HepG2 (cell line): ENCODE data around the gene MVK. TPM values are rescaled to one million over a fixed set of nuclear protein-coding genes. Genes with fewer than 3 reads are reported as not detected.
A peak's percentile ranks its signal among the peaks of the same experiment; 100 is the strongest.

Experiments used
- ATAC-seq: fragments of 200-7000 bp; cut with Tn5 transposase; 3 replicates; pipeline ENCODE4 v1.9.1; 2020; ENCODE audit warnings: mild to moderate bottlenecking, moderate library complexity
- BruUV-seq: library from RNA; stranded (reverse); fragments of 400-500 nt; replicated peaks from 2 replicates; lab custom pipeline; 2021; lab: Mats Ljungman, UMichigan
- CTCF ChIA-PET: fragments of 300-600 bp; formaldehyde crosslinking; extraction: SDS; loops from one replicate; lab custom pipeline; 2021; ENCODE audit warnings: low total read pairs, inconsistent platforms, low intra/inter-chr PET ratio; lab: Yijun Ruan, JAX
- POLR2A ChIA-PET: fragments of 350-600 bp; sonication (Branson Sonifier 250); formaldehyde crosslinking; loops from one replicate; lab custom pipeline; 2020; ENCODE audit warnings: antibody characterized with exemption, inconsistent platforms; lab: Yijun Ruan, JAX
- DNase-seq: peaks from one replicate; pipeline ENCODE4 v3.0.0-alpha.2; 2015; ENCODE audit warnings: low spot score
- FAIRE-seq: peaks from 3 replicates; lab custom pipeline; 2011; peaks lifted over from hg19 to GRCh38; lab: Jason Lieb, UNC
- H2AFZ ChIP-seq: one replicate; pipeline ENCODE4 v1.6.1; 2011; ENCODE audit warnings: low read length, inconsistent platforms
- H3K27ac ChIP-seq: fragments of 300-600 bp; 3 replicates; pipeline ENCODE4 v1.8.0; 2011; ENCODE audit warnings: mixed run types, mild to moderate bottlenecking, mixed read lengths, low read length, inconsistent platforms; ENCODE audit not compliant: insufficient read depth; ENCODE audit errors: extremely low read length
- H3K27me3 ChIP-seq, 2 experiments: fragments of 200-600 bp in 1 of 2; 2 replicates in 1 of 2; 3 replicates in 1 of 2; pipeline versions ENCODE4 v1.6.0 to v1.8.0; 2011; ENCODE audit warnings: low read length in 2 of 2, mild to moderate bottlenecking in 2 of 2, moderate library complexity in 2 of 2, inconsistent platforms in 1 of 2; ENCODE audit not compliant: insufficient read depth in 2 of 2, control insufficient read depth in 1 of 2
- H3K36me3 ChIP-seq, 2 experiments: fragments of 200-600 bp in 1 of 2; replicated peaks in 1 of 2; 2 replicates in 1 of 2; 3 replicates in 1 of 2; pipeline versions ENCODE4 v1.5.1 to v1.8.0; 2011; ENCODE audit warnings: low read length in 2 of 2, inconsistent platforms in 1 of 2; ENCODE audit not compliant: insufficient read depth in 2 of 2, control insufficient read depth in 1 of 2
- H3K4me1 ChIP-seq: 2 replicates; pipeline ENCODE4 v1.5.1; 2012; ENCODE audit warnings: low read length, inconsistent platforms; ENCODE audit not compliant: insufficient read depth
- H3K4me2 ChIP-seq: 2 replicates; pipeline ENCODE4 v1.6.0; 2011; ENCODE audit warnings: low read depth, low read length, inconsistent platforms
- H3K4me3 ChIP-seq, 3 experiments: fragments of 200-600 bp in 1 of 3; sonication (generic), shearing (Covaris generic) in 1 of 3; replicated peaks in 1 of 3; 2 replicates each; pipeline ENCODE4 v1.5.1; 2011 to 2016; ENCODE audit warnings: low read length in 3 of 3, inconsistent platforms in 2 of 3, low read depth in 2 of 3, mild to moderate bottlenecking in 2 of 3, control low read depth in 1 of 3, mixed read lengths in 1 of 3; ENCODE audit not compliant: insufficient read depth in 1 of 3
- H3K79me2 ChIP-seq: one replicate; pipeline ENCODE4 v1.6.1; 2011; ENCODE audit warnings: low read length, inconsistent platforms; ENCODE audit not compliant: insufficient read depth
- H3K9ac ChIP-seq: 2 replicates; pipeline ENCODE4 v1.6.0; 2011; ENCODE audit warnings: mild to moderate bottlenecking, low read depth, low read length, inconsistent platforms; ENCODE audit not compliant: insufficient read depth
- H3K9me3 ChIP-seq: 2 replicates; pipeline ENCODE4 v1.5.1; 2012; ENCODE audit warnings: mild to moderate bottlenecking, low read length
- H4K20me1 ChIP-seq: 2 replicates; pipeline ENCODE4 v1.6.0; 2011; ENCODE audit warnings: inconsistent platforms, mild to moderate bottlenecking, low read length, moderate library complexity; ENCODE audit not compliant: insufficient read depth
- BATF2 ChIP-seq: sonication (generic); formaldehyde crosslinking; IDR thresholded peaks from 2 replicates; pipeline ENCODE4 v1.8.0; 2022; ENCODE audit warnings: mild to moderate bottlenecking, missing genetic modification reagents, moderate library complexity
- FOXP4 ChIP-seq: sonication (generic); formaldehyde crosslinking; IDR thresholded peaks from 2 replicates; pipeline ENCODE4 v1.4.0; 2020; ENCODE audit warnings: missing genetic modification reagents
- HNRNPL ChIP-seq: fragments of 200-400 bp; formaldehyde crosslinking; IDR thresholded peaks from 2 replicates; pipeline ENCODE4 v1.6.1; 2017; ENCODE audit warnings: mild to moderate bottlenecking, low read depth, low read length
- IKZF1 ChIP-seq: fragments of 450-650 bp; IDR thresholded peaks from 2 replicates; pipeline ENCODE4 v1.7.1; 2016
- SAFB2 ChIP-seq: sonication (generic); formaldehyde crosslinking; IDR thresholded peaks from 2 replicates; pipeline ENCODE4 v1.5.1; 2020; ENCODE audit warnings: missing genetic modification reagents, low read depth, mild to moderate bottlenecking, borderline replicate concordance
- SOX13 ChIP-seq, 3 experiments: fragments of 450-650 bp in 1 of 3; sonication (generic) in 1 of 3; formaldehyde crosslinking in 1 of 3; IDR thresholded peaks in 2 of 3; conservative IDR thresholded peaks in 1 of 3; 2 replicates each; pipeline versions ENCODE4 v1.5.0 to v1.6.1; 2016 to 2020; ENCODE audit warnings: antibody characterized with exemption in 1 of 3, mild to moderate bottlenecking in 1 of 3, missing compliant biosample characterization in 1 of 3, missing genetic modification reagents in 1 of 3, moderate library complexity in 1 of 3
- TBX2 ChIP-seq: sonication (generic); formaldehyde crosslinking; IDR thresholded peaks from 2 replicates; pipeline ENCODE4 v1.5.0; 2020; ENCODE audit warnings: missing genetic modification reagents, mild to moderate bottlenecking, borderline replicate concordance
- ZNF501 ChIP-seq: sonication (generic); formaldehyde crosslinking; IDR thresholded peaks from 2 replicates; pipeline ENCODE4 v1.5.1; 2020; ENCODE audit warnings: mild to moderate bottlenecking, moderate library complexity, missing genetic modification reagents
- ZNF670 ChIP-seq: sonication (generic); formaldehyde crosslinking; IDR thresholded peaks from 2 replicates; pipeline ENCODE4 v1.8.0; 2022; ENCODE audit warnings: mild to moderate bottlenecking, missing genetic modification reagents, borderline replicate concordance
- ZNF687 ChIP-seq: sonication (generic); formaldehyde crosslinking; IDR thresholded peaks from 2 replicates; pipeline ENCODE4 v1.5.1; 2020; ENCODE audit warnings: mild to moderate bottlenecking, missing genetic modification reagents, moderate library complexity
- WGBS: methylation state at CpG from one replicate; pipeline ENCODE4 v1.1.6; 2017; ENCODE audit warnings: low lambda C conversion rate; 5-methylcytosine and 5-hydroxymethylcytosine counted together
- in situ Hi-C: cut with HindIII; loops from 2 replicates; pipeline ENCODE4 v1.10.0; 2017; ENCODE audit warnings: low pct_unique_long_range_greater_than_20kb; ENCODE audit not compliant: extremely low pct_ligation_motif_present
- intact Hi-C: fragments of 100-400 bp; cut with micrococcal nuclease; formaldehyde crosslinking; loops from one replicate; pipeline ENCODE4 v1.10.0; 2022; ENCODE audit not compliant: unreplicated experiment
- polyA plus RNA-seq, 8 experiments: library from polyadenylated mRNA; depleted of rRNA in 3 of 8; stranded (reverse) in 7 of 8; unstranded in 1 of 8; fragments of >200 nt; fragmentation: Illumina TruSeq in 4 of 8; extraction: Trizol in 4 of 8; gene quantifications; 2 replicates each; pipeline versions ENCODE4 v1.2.1 to v1.2.3, GENCODE V29; 2011 to 2016; ENCODE audit warnings: low read depth in 4 of 8, missing spikeins in 1 of 8, mixed read lengths in 1 of 8; ENCODE audit not compliant: insufficient read depth in 1 of 8
- total RNA-seq, 5 experiments: library from RNA; depleted of rRNA; stranded (reverse); fragments of >200 nt; fragmentation: Illumina TruSeq; extraction: Trizol; gene quantifications; 2 replicates each; pipeline ENCODE4 v1.2.3, GENCODE V29; 2016; ENCODE audit warnings: low read depth in 1 of 5
- TF ChIP-seq, protein P1 (sequence below): sonication (generic); formaldehyde crosslinking; IDR thresholded peaks from 2 replicates; pipeline ENCODE4 v1.8.1; 2023; ENCODE audit warnings: missing genetic modification reagents, inconsistent platforms, borderline replicate concordance
- TF ChIP-seq, protein P2 (sequence below): sonication (generic); formaldehyde crosslinking; IDR thresholded peaks from 2 replicates; pipeline ENCODE4 v1.4.0; 2020; ENCODE audit warnings: missing genetic modification reagents

MVK gene
- total and polyA plus RNA-seq, 2 of the 13 experiments (the other 11 are each of a cell fraction or from before 2014, with no cell fraction given) = 11.6 to 66.9 TPM

- in situ Hi-C loops (no loop called here), intact Hi-C loops (no loop called here)
- Histone ChIP-seq H3K9me3 (no peaks in the 10 kb centered on the region), H2AFZ (no peak overlapping the region), H3K79me2 (no peaks in the 10 kb centered on the region), H4K20me1 (no peaks in the 10 kb centered on the region), H3K27me3 (peaks cover 3 to 36% of the 10 kb centered on the region in 2 experiments), H3K4me2 (peak overlapping the region; percentile 54), H3K9ac (no peak overlapping the region), H3K27ac (no peak overlapping the region), H3K4me1 (peaks cover 27% of the 10 kb centered on the region), H3K4me3 (peak overlapping the region in 1 of 3 experiments; percentile 49; a peak in 2 of 6 replicates), H3K36me3 (no peaks in the 10 kb centered on the region)
- FAIRE-seq (no peak), ATAC-seq (no peak; the same call in 2 of the 3 replicates), DNase-seq (no peak)
- ChIA-PET POLR2A (no interaction called here), CTCF (no interaction called here)
- no CpG with 5 or more reads among the region's 22 CpGs for WGBS
- no TSS peak for BruUV-seq
- TF ChIP-seq FOXP4 (0 out of 2 replicates have a peak, but pooled peaks have one; percentile 11), ZNF670 (no peak), TBX2 (no peak; the same call in 1 of the 2 replicates), ZNF687 (CRISPR knock-in tag) (peak; percentile 28; the same call in 1 of the 2 replicates), ZNF501 (CRISPR knock-in tag) (0 out of 2 replicates have a peak, but pooled peaks have one; percentile 29), IKZF1 (no peak), HNRNPL (0 out of 2 replicates have a peak, but pooled peaks have one; percentile 32), SOX13 (IDR thresholded peaks at IDR 0.05) (no peak), SOX13 (CRISPR knock-in tag; conservative IDR thresholded peaks at IDR 0.05 in 1 of 2, IDR thresholded peaks at IDR 0.05 in 1 of 2) (0 out of 4 replicates have a peak, but pooled peaks of 1 of the 2 experiments have one; percentile 7), BATF2 (CRISPR knock-in tag) (no peak), SAFB2 (CRISPR knock-in tag) (no peak)
- TF ChIP-seq, protein P1, sequence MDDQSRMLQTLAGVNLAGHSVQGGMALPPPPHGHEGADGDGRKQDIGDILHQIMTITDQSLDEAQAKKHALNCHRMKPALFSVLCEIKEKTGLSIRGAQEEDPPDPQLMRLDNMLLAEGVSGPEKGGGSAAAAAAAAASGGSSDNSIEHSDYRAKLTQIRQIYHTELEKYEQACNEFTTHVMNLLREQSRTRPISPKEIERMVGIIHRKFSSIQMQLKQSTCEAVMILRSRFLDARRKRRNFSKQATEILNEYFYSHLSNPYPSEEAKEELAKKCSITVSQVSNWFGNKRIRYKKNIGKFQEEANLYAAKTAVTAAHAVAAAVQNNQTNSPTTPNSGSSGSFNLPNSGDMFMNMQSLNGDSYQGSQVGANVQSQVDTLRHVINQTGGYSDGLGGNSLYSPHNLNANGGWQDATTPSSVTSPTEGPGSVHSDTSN = no peak
- TF ChIP-seq, protein P2, sequence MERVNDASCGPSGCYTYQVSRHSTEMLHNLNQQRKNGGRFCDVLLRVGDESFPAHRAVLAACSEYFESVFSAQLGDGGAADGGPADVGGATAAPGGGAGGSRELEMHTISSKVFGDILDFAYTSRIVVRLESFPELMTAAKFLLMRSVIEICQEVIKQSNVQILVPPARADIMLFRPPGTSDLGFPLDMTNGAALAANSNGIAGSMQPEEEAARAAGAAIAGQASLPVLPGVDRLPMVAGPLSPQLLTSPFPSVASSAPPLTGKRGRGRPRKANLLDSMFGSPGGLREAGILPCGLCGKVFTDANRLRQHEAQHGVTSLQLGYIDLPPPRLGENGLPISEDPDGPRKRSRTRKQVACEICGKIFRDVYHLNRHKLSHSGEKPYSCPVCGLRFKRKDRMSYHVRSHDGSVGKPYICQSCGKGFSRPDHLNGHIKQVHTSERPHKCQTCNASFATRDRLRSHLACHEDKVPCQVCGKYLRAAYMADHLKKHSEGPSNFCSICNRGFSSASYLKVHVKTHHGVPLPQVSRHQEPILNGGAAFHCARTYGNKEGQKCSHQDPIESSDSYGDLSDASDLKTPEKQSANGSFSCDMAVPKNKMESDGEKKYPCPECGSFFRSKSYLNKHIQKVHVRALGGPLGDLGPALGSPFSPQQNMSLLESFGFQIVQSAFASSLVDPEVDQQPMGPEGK (CRISPR knock-in tag) = peak; percentile 18; the same call in 1 of the 2 replicates
These were observed 48.3 kb downstream of the MVK start for GRCh38 chr12:109621901-109622364.
